ENCODE measurements around the gene MGAT1.

MGAT1 gene

GRCh38 chr5:180816608-180817534 is 14.3 kb upstream of the MGAT1 start:
- ATAC-seq: no peak
- TF ChIP-seq ZNF565 (CRISPR knock-in tag; conservative IDR thresholded peaks at IDR 0.05; ENCODE audit: low read depth): no peak
- no peak for TF ChIP-seq SNAI2 (CRISPR knock-in tag; IDR thresholded peaks at IDR 0.05)
- no peak for TF ChIP-seq ZNF70 (CRISPR knock-in tag; IDR thresholded peaks at IDR 0.05)
- TF ChIP-seq ESRRG (CRISPR knock-in tag; IDR thresholded peaks at IDR 0.05): no peak
- no peak for TF ChIP-seq ZC3H10 (CRISPR knock-in tag; IDR thresholded peaks at IDR 0.05)
- TF ChIP-seq ISL1 (CRISPR knock-in tag; IDR thresholded peaks at IDR 0.05): no peak
- no peak for TF ChIP-seq ARNTL (CRISPR knock-in tag; IDR thresholded peaks at IDR 0.05; ENCODE audit: borderline replicate concordance, low read depth)
- TF ChIP-seq, protein P1, sequence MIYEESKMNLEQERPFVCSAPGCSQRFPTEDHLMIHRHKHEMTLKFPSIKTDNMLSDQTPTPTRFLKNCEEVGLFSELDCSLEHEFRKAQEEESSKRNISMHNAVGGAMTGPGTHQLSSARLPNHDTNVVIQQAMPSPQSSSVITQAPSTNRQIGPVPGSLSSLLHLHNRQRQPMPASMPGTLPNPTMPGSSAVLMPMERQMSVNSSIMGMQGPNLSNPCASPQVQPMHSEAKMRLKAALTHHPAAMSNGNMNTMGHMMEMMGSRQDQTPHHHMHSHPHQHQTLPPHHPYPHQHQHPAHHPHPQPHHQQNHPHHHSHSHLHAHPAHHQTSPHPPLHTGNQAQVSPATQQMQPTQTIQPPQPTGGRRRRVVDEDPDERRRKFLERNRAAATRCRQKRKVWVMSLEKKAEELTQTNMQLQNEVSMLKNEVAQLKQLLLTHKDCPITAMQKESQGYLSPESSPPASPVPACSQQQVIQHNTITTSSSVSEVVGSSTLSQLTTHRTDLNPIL (CRISPR knock-in tag; IDR thresholded peaks at IDR 0.05; ENCODE audit: low read depth): no peak
- no peak for TF ChIP-seq ZNF8 (CRISPR knock-in tag; IDR thresholded peaks at IDR 0.05)
- TF ChIP-seq TCF4 (CRISPR knock-in tag; IDR thresholded peaks at IDR 0.05; ENCODE audit: borderline replicate concordance): no peak
- TF ChIP-seq, protein P2, sequence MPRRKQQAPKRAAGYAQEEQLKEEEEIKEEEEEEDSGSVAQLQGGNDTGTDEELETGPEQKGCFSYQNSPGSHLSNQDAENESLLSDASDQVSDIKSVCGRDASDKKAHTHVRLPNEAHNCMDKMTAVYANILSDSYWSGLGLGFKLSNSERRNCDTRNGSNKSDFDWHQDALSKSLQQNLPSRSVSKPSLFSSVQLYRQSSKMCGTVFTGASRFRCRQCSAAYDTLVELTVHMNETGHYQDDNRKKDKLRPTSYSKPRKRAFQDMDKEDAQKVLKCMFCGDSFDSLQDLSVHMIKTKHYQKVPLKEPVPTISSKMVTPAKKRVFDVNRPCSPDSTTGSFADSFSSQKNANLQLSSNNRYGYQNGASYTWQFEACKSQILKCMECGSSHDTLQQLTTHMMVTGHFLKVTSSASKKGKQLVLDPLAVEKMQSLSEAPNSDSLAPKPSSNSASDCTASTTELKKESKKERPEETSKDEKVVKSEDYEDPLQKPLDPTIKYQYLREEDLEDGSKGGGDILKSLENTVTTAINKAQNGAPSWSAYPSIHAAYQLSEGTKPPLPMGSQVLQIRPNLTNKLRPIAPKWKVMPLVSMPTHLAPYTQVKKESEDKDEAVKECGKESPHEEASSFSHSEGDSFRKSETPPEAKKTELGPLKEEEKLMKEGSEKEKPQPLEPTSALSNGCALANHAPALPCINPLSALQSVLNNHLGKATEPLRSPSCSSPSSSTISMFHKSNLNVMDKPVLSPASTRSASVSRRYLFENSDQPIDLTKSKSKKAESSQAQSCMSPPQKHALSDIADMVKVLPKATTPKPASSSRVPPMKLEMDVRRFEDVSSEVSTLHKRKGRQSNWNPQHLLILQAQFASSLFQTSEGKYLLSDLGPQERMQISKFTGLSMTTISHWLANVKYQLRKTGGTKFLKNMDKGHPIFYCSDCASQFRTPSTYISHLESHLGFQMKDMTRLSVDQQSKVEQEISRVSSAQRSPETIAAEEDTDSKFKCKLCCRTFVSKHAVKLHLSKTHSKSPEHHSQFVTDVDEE (CRISPR knock-in tag; IDR thresholded peaks at IDR 0.05): no peak
- TF ChIP-seq PATZ1 (CRISPR knock-in tag; IDR thresholded peaks at IDR 0.05; ENCODE audit: borderline replicate concordance): no peak
- TF ChIP-seq TOX (CRISPR knock-in tag; IDR thresholded peaks at IDR 0.05; ENCODE audit: borderline replicate concordance): no peak

DNA sequence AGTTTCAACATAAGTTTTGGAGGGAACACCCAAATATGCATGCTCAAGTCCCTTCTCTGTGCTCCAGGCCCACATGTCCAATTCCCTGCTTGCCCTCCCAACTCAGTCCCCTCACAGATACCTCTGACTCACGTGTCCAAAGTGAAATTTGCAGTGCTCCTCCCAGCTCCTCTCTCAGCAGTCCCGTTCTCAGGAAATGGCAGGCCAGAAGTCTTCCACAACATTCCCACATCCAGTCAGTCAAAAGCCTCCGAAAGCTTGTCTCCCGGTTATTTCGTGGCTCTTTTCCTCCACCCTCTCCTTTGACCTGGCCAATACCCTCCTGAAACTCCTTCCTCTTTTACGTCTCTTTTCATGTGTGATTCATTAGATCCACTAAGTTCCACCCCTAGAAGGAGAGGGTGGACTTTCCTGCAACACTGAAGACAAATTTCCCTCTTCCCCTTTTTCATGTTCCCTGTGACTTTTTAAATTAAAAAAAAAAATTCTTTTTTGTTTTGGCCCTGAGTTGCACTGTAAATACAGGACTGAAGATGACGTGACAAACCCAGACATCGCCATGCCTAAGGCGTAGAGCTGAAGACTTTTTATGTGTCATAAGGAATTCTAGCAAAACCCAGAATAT is 12.8 kb upstream of the MGAT1 start:
- no peak for ATAC-seq
- TF ChIP-seq POU6F1 (CRISPR knock-in tag; IDR thresholded peaks at IDR 0.05; ENCODE audit: borderline replicate concordance, low read depth) (no peak), RARB (CRISPR knock-in tag; IDR thresholded peaks at IDR 0.05) (no peak), CSDC2 (CRISPR knock-in tag; IDR thresholded peaks at IDR 0.05) (no peak), ESRRG (CRISPR knock-in tag; IDR thresholded peaks at IDR 0.05) (no peak), ZFP3 (CRISPR knock-in tag; IDR thresholded peaks at IDR 0.05) (no peak), TCF4 (CRISPR knock-in tag; IDR thresholded peaks at IDR 0.05; ENCODE audit: borderline replicate concordance) (no peak), SNAI2 (CRISPR knock-in tag; IDR thresholded peaks at IDR 0.05) (no peak), PPARA (CRISPR knock-in tag; IDR thresholded peaks at IDR 0.05; ENCODE audit: borderline replicate concordance) (no peak), ZC3H10 (CRISPR knock-in tag; IDR thresholded peaks at IDR 0.05) (no peak)

- ATAC-seq: no peak
Measured at GRCh38 chr5:180813420-180813819, 10.8 kb upstream of the MGAT1 start.

More at GRCh38 chr5:180813420-180813819, 10.8 kb upstream of the MGAT1 start:
- TF ChIP-seq ISL1 (CRISPR knock-in tag; IDR thresholded peaks at IDR 0.05) (no peak), GLIS3 (CRISPR knock-in tag; IDR thresholded peaks at IDR 0.05) (no peak), SNAI2 (CRISPR knock-in tag; IDR thresholded peaks at IDR 0.05) (no peak), ZNF70 (CRISPR knock-in tag; IDR thresholded peaks at IDR 0.05) (no peak), ZFP3 (CRISPR knock-in tag; IDR thresholded peaks at IDR 0.05) (no peak)
- TF ChIP-seq, protein P3, sequence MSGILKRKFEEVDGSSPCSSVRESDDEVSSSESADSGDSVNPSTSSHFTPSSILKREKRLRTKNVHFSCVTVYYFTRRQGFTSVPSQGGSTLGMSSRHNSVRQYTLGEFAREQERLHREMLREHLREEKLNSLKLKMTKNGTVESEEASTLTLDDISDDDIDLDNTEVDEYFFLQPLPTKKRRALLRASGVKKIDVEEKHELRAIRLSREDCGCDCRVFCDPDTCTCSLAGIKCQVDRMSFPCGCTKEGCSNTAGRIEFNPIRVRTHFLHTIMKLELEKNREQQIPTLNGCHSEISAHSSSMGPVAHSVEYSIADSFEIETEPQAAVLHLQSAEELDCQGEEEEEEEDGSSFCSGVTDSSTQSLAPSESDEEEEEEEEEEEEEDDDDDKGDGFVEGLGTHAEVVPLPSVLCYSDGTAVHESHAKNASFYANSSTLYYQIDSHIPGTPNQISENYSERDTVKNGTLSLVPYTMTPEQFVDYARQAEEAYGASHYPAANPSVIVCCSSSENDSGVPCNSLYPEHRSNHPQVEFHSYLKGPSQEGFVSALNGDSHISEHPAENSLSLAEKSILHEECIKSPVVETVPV (CRISPR knock-in tag; IDR thresholded peaks at IDR 0.05): no peak
- TF ChIP-seq, protein P1 (CRISPR knock-in tag; IDR thresholded peaks at IDR 0.05; ENCODE audit: low read depth): no peak
